Measurements from ENCODE around the gene SPATA13.
"Not testable (repeated sequence)": the region's sequence is repeated elsewhere in the genome, so short reads cannot be mapped to it uniquely, and the experiment has no call there.

Gene SPATA13

DNA sequence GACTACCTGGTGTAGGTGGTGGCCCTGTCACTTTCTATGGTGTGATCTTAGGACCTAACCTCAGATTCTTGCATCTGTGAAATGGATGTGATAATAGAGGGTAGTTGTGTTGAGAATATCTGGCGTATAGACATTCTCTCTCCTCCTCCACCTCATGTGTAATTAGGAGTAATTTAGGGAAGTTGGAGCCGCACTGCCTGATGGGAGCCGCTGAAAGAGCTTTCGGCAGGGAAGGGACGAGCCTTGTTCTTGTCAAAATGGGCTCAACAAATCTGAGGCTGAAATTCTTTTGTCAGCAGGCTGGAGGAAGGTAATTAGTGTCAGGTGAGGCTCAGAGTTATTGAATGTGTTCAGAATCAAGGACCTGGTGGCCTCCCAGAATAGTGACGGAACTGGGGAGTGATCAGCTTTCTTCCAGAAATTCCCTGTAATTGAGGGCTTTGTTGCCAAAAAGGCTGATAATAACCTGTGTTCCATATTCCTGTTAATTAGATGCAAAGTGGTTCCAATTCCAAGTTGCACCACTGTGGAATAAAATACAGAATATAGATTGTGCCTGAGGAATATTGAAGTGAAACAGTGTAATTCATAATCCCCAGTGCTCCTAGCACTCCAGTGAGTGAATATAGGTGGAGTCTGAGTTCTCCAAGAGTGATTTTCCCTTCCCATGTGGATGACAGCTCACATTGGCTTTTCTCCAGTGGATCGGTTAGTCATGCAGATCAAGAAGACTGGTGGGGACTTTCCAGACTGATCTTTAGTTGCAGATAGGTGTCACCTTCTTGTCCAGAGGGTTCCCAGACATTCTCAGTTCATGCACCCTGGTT is 47.5 kb downstream of the SPATA13 start:
- DNase-seq: no peak
- Histone ChIP-seq H3K4me3 (ENCODE audit: insufficient read depth, low read depth, low read length, poor library complexity, severe bottlenecking) (no peak overlapping the region), H3K4me1 (ENCODE audit: control insufficient read depth, insufficient read depth, low read length, poor library complexity, severe bottlenecking) (peaks cover 3% of the 10 kb centered on the region), H3K36me3 (ENCODE audit: control insufficient read depth, insufficient read depth, low read length) (no peaks in the 10 kb centered on the region), H3K27ac (ENCODE audit: insufficient read depth, low read length, poor library complexity, severe bottlenecking) (no peak overlapping the region), H3K27me3 (replicated peaks; ENCODE audit: control insufficient read depth, insufficient read depth, low read length, poor library complexity, severe bottlenecking) (no peaks in the 10 kb centered on the region), H3K9me3 (ENCODE audit: control insufficient read depth, low read length) (no peaks in the 10 kb centered on the region)

DNA sequence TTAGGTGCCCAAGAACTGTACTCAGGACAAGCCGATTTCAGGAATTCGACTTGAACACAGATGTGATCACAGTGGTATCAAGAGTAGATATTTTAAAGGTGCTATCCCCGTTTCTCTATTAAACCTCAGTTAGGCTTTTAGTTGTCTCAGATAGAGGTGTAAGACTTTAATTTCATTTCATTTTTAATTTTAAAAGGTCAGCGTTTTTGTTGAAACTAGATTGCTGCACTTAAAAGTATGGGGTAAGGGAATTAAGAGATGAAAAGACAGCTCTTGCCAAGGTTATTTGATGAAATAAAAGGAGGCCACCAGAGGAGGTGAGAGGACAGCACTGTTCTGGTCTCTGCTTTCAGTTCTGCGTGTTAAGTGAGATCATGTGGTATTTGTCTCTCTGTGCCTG is 48.6 kb downstream of the SPATA13 start:
- no peaks in the 10 kb centered on the region for H3K27me3 ChIP-seq (replicated peaks; ENCODE audit: control insufficient read depth, insufficient read depth, low read length, poor library complexity, severe bottlenecking)
- no peak overlapping the region for H3K4me3 ChIP-seq (ENCODE audit: insufficient read depth, low read depth, low read length, poor library complexity, severe bottlenecking)
- H3K4me1 ChIP-seq (ENCODE audit: control insufficient read depth, insufficient read depth, low read length, poor library complexity, severe bottlenecking): no peaks in the 10 kb centered on the region
- DNase-seq: no peak
- no peaks in the 10 kb centered on the region for H3K36me3 ChIP-seq (ENCODE audit: control insufficient read depth, insufficient read depth, low read length)
- no peaks in the 10 kb centered on the region for H3K9me3 ChIP-seq (ENCODE audit: control insufficient read depth, low read length)
- H3K27ac ChIP-seq (ENCODE audit: insufficient read depth, low read length, poor library complexity, severe bottlenecking): no peak overlapping the region

DNA sequence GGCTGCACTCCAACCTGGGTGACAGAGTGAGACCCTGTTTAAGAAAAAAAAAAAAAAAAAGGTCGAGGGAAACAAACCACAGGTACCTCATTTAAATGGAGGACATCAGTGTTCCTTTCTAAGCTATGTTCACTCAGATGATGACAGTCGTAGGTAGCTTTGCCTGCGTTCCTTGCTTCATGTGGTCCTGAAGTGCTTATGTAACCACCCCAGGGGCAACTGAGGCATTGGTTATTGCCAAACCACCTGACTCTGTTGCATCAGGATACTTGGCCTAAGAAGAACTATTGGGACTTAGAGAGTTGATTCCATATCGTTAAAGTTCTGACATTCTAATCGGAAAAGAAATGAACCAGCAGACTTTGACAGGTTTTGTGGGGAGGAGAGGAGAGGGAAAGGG is 51.7 kb downstream of the SPATA13 start:
- Histone ChIP-seq H3K9me3 (ENCODE audit: control insufficient read depth, low read length) (no peaks in the 10 kb centered on the region), H3K4me1 (ENCODE audit: control insufficient read depth, insufficient read depth, low read length, poor library complexity, severe bottlenecking) (no peaks in the 10 kb centered on the region), H3K27ac (ENCODE audit: insufficient read depth, low read length, poor library complexity, severe bottlenecking) (no peak overlapping the region), H3K4me3 (ENCODE audit: insufficient read depth, low read depth, low read length, poor library complexity, severe bottlenecking) (no peak overlapping the region), H3K36me3 (ENCODE audit: control insufficient read depth, insufficient read depth, low read length) (no peaks in the 10 kb centered on the region), H3K27me3 (replicated peaks; ENCODE audit: control insufficient read depth, insufficient read depth, low read length, poor library complexity, severe bottlenecking) (no peaks in the 10 kb centered on the region)
- no peak for DNase-seq

DNA sequence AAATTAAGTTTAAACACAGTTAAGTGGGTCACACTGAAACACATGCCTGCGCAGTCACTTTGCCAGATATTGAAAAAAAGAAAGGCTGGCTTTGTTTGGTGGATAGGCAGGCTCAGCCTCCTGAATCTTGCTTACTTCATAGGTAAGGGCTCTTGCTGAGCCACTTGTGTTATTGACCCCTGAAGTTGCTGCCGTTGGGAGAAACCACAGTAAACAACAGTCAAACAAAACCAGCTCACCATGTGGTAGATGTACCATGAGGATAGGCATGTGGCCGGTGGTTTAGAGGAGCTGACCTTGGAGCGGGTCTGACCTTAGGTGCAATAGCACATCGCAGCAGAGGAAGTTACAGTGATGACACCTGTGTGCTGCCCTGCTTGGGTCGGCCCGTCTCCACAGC is 52.2 kb downstream of the SPATA13 start:
- H3K27me3 ChIP-seq (replicated peaks; ENCODE audit: control insufficient read depth, insufficient read depth, low read length, poor library complexity, severe bottlenecking): no peaks in the 10 kb centered on the region
- no peak overlapping the region for H3K27ac ChIP-seq (ENCODE audit: insufficient read depth, low read length, poor library complexity, severe bottlenecking)
- no peak for DNase-seq
- no peaks in the 10 kb centered on the region for H3K9me3 ChIP-seq (ENCODE audit: control insufficient read depth, low read length)
- H3K4me3 ChIP-seq (ENCODE audit: insufficient read depth, low read depth, low read length, poor library complexity, severe bottlenecking): no peak overlapping the region
- H3K36me3 ChIP-seq (ENCODE audit: control insufficient read depth, insufficient read depth, low read length): no peaks in the 10 kb centered on the region
- peaks cover 1% of the 10 kb centered on the region for H3K4me1 ChIP-seq (ENCODE audit: control insufficient read depth, insufficient read depth, low read length, poor library complexity, severe bottlenecking)

DNA sequence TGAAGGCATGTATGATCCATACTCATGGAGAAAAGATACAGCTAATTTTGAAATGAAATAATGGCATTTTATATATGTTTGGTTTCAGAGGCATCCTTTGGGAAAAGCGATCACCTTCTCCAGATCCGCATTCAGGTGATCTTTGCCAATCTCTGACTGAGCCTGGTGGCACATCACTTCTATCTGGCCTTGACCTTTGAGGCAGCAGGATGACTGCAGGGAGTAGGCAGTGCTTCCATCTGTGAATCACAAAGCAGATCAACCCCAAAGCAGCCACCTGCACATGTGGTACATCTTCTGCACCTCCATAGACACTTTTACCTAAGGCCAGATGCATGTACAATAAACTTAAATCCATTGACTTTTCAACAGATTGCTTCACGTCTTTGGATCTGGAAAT is 53.4 kb downstream of the SPATA13 start:
- H3K27me3 ChIP-seq (replicated peaks; ENCODE audit: control insufficient read depth, insufficient read depth, low read length, poor library complexity, severe bottlenecking): no peaks in the 10 kb centered on the region
- DNase-seq: no peak
- H3K4me1 ChIP-seq (ENCODE audit: control insufficient read depth, insufficient read depth, low read length, poor library complexity, severe bottlenecking): peaks cover 3% of the 10 kb centered on the region
- no peaks in the 10 kb centered on the region for H3K9me3 ChIP-seq (ENCODE audit: control insufficient read depth, low read length)
- H3K27ac ChIP-seq (ENCODE audit: insufficient read depth, low read length, poor library complexity, severe bottlenecking): no peak overlapping the region
- H3K4me3 ChIP-seq (ENCODE audit: insufficient read depth, low read depth, low read length, poor library complexity, severe bottlenecking): no peak overlapping the region
- no peaks in the 10 kb centered on the region for H3K36me3 ChIP-seq (ENCODE audit: control insufficient read depth, insufficient read depth, low read length)

DNA sequence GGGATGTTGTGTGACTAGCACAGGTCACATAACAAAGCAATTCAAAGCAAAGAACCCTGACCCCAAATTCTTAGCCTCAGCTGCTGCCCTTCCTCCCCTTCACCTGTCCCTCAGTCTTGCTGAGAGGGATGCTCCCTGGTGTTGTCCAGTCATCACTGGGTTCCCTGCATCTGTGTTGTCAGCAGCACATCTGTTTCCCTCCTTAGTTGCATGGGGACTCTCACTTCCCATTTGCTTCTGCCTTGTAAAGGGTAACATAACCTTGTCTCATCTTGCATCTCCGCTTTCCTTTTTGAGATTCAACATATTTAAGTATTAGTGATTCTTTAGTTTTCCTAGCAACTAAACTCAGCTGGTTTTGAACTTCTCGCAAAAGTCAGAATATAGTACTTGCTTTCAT is 54.0 kb downstream of the SPATA13 start:
- Histone ChIP-seq H3K4me3 (ENCODE audit: insufficient read depth, low read depth, low read length, poor library complexity, severe bottlenecking) (no peak overlapping the region), H3K36me3 (ENCODE audit: control insufficient read depth, insufficient read depth, low read length) (no peaks in the 10 kb centered on the region), H3K4me1 (ENCODE audit: control insufficient read depth, insufficient read depth, low read length, poor library complexity, severe bottlenecking) (peaks cover 3% of the 10 kb centered on the region), H3K9me3 (ENCODE audit: control insufficient read depth, low read length) (no peaks in the 10 kb centered on the region), H3K27me3 (replicated peaks; ENCODE audit: control insufficient read depth, insufficient read depth, low read length, poor library complexity, severe bottlenecking) (no peaks in the 10 kb centered on the region), H3K27ac (ENCODE audit: insufficient read depth, low read length, poor library complexity, severe bottlenecking) (no peak overlapping the region)
- no peak for DNase-seq

DNA sequence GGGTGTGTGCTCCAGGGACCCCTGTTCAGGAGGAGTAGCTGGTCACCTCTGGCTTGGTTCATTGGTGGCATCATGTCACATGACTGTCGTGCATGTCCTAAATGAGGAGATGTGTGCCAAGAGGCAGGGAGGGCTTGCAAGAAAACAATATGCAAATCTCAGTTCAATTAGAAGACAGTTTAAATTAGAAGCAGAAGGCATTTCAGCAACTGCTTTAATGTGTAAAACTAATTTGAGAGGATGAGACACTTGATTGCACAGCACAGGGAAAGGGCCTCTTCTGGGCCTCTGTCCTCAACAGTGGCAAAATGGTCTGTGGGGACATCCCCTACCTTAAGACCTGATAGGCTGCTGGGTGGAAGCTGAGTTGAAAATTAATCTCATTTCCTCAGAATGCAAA is 54.6 kb downstream of the SPATA13 start:
- H3K27ac ChIP-seq (ENCODE audit: insufficient read depth, low read length, poor library complexity, severe bottlenecking): no peak overlapping the region
- no peaks in the 10 kb centered on the region for H3K36me3 ChIP-seq (ENCODE audit: control insufficient read depth, insufficient read depth, low read length)
- no peaks in the 10 kb centered on the region for H3K27me3 ChIP-seq (replicated peaks; ENCODE audit: control insufficient read depth, insufficient read depth, low read length, poor library complexity, severe bottlenecking)
- H3K4me3 ChIP-seq (ENCODE audit: insufficient read depth, low read depth, low read length, poor library complexity, severe bottlenecking): no peak overlapping the region
- DNase-seq: no peak
- H3K9me3 ChIP-seq (ENCODE audit: control insufficient read depth, low read length): no peaks in the 10 kb centered on the region
- H3K4me1 ChIP-seq (ENCODE audit: control insufficient read depth, insufficient read depth, low read length, poor library complexity, severe bottlenecking): peaks cover 3% of the 10 kb centered on the region

DNA sequence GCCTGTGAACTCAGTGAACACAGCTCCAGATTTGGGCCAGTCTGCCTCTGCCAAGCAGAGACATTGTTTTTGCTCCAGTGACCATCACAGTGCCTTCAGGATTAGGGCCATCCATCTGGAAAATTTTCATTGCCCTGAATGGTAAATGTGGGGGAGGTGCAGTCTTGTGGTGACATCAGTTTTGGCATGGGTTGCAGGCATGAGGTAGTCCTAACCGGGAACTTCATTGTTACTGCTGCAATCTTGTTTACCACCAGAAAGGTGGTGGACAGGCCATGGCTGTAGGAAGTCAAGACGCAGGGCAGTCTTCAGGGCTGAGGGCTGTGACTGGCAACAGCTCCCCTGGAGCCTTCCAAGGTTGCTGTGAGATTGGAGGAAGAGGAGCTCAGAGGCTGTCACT is 55.2 kb downstream of the SPATA13 start:
- DNase-seq: no peak
- peaks cover 3% of the 10 kb centered on the region for H3K4me1 ChIP-seq (ENCODE audit: control insufficient read depth, insufficient read depth, low read length, poor library complexity, severe bottlenecking)
- H3K27me3 ChIP-seq (replicated peaks; ENCODE audit: control insufficient read depth, insufficient read depth, low read length, poor library complexity, severe bottlenecking): no peaks in the 10 kb centered on the region
- no peak overlapping the region for H3K4me3 ChIP-seq (ENCODE audit: insufficient read depth, low read depth, low read length, poor library complexity, severe bottlenecking)
- no peaks in the 10 kb centered on the region for H3K36me3 ChIP-seq (ENCODE audit: control insufficient read depth, insufficient read depth, low read length)
- H3K9me3 ChIP-seq (ENCODE audit: control insufficient read depth, low read length): no peaks in the 10 kb centered on the region
- no peak overlapping the region for H3K27ac ChIP-seq (ENCODE audit: insufficient read depth, low read length, poor library complexity, severe bottlenecking)

DNA sequence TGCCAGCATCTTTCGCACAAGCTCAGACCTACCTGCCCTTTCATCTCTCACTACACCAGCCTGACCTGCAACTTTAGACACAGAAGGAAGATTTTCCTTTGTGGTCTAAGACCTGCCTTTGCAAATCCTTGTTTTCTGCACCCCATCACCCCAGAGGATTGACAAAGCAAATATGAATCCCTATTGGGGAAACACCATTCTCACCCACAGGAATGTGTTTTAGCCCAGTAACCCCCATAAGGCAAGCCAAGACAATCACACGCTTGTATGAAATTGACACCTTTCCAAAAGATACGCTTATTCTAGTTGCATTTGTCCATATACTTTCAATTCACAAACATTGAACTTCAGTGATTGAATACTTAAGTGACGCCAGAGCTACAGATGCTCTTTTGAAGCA is 55.7 kb downstream of the SPATA13 start:
- Histone ChIP-seq H3K4me1 (ENCODE audit: control insufficient read depth, insufficient read depth, low read length, poor library complexity, severe bottlenecking) (peaks cover 3% of the 10 kb centered on the region), H3K27me3 (replicated peaks; ENCODE audit: control insufficient read depth, insufficient read depth, low read length, poor library complexity, severe bottlenecking) (no peaks in the 10 kb centered on the region), H3K9me3 (ENCODE audit: control insufficient read depth, low read length) (no peaks in the 10 kb centered on the region), H3K36me3 (ENCODE audit: control insufficient read depth, insufficient read depth, low read length) (no peaks in the 10 kb centered on the region), H3K27ac (ENCODE audit: insufficient read depth, low read length, poor library complexity, severe bottlenecking) (no peak overlapping the region), H3K4me3 (ENCODE audit: insufficient read depth, low read depth, low read length, poor library complexity, severe bottlenecking) (no peak overlapping the region)
- DNase-seq: no peak

DNA sequence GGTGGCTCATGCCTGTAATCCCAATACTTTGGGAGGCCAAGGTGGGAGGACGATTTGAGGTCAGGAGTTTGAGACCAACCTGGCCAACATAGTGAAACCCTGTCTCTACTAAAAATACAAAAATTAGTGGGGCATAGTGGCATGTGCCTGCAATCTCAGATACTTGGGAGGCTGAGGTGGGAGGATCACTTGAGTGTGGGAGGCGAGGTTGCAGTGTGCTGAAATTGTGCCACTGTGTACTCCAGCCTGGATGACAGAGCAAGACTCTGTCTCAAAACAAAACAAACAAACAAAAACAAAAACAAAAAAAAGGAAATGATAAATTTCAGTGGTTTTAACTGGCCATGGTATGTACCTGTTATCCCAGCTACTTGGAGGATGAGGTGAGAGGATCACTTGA is 56.3 kb downstream of the SPATA13 start:
- not testable (repeated sequence) for H3K27ac ChIP-seq (ENCODE audit: insufficient read depth, low read length, poor library complexity, severe bottlenecking); DNase-seq; H3K9me3 ChIP-seq (ENCODE audit: control insufficient read depth, low read length); H3K27me3 ChIP-seq (replicated peaks; ENCODE audit: control insufficient read depth, insufficient read depth, low read length, poor library complexity, severe bottlenecking); H3K4me1 ChIP-seq (ENCODE audit: control insufficient read depth, insufficient read depth, low read length, poor library complexity, severe bottlenecking); H3K36me3 ChIP-seq (ENCODE audit: control insufficient read depth, insufficient read depth, low read length); H3K4me3 ChIP-seq (ENCODE audit: insufficient read depth, low read depth, low read length, poor library complexity, severe bottlenecking)
